Dermis microvascular lymphatic vessel endothelial cell (primary cell): ENCODE data around the gene RAB44. TPM values are rescaled to one million over a fixed set of nuclear protein-coding genes. Genes with fewer than 3 reads are reported as not detected.

Experiments
- DNase-seq, 2 donors: peaks; one replicate each; pipeline versions ENCODE4 v3.0.0 to v3.0.0-alpha.2; 2010; ENCODE audit warnings: low read depth in 2 of 2
- total RNA-seq: library from RNA; depleted of rRNA; stranded (reverse); fragments of >200 nt; gene quantifications from 2 replicates; pipeline ENCODE4 v1.2.1, GENCODE V29; 2014

The RAB44 gene
- total RNA-seq, 1 donor from 2014 or later, result under 0.01 TPM

DNA sequence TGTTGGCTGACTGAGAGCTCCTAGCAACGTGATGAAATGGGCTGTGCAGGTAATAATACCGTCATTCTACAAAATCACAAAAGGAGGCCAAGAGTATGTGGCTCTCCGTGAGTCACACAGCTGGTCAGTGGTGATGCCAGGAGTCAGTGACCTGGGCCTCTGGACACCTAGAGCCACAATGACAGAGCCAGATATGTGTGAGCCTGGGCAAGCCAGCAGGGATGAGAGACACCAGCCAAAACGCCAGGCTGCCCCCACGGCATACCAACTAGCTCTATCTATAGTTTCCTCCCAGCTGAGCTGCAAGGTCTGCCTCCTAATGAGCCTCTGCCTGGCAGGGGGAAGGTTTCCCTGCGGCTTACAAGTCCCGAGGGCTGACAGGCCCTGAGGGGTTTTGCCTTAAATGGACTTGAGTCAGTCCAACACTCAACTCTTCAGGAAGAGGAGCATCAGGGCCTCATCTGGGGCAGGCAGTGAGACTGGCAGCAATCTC, 71.6 kb downstream of the RAB44 start:
- no peak for DNase-seq

- DNase-seq, result peak in 1 of 2 donors; percentile 55
These were observed 72.3 kb downstream of the RAB44 start for GRCh38 chr6:36769676-36770499.

- DNase-seq, result no peak
These were observed 73.5 kb downstream of the RAB44 start for GRCh38 chr6:36771145-36771544.

DNA sequence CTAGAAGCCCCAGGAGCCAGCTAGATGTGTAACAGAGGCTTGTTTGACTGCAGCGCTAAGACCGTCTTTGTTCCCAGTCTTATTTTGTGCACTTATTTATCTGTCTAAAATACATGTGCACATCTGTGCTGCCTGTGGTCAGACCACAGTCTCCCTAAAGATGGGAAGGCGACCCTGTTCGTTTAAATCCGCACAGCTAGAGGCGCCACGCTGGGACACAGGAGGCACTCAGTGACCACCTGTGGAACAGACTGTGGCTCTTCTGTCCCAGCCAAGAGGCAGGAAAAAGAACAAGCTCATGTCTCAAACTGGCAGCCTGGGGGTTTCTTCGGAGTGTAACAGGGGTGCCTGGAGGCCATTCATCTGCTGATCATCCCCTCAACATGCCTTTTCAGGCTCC, 74.8 kb downstream of the RAB44 start:
- no peak for DNase-seq

DNA sequence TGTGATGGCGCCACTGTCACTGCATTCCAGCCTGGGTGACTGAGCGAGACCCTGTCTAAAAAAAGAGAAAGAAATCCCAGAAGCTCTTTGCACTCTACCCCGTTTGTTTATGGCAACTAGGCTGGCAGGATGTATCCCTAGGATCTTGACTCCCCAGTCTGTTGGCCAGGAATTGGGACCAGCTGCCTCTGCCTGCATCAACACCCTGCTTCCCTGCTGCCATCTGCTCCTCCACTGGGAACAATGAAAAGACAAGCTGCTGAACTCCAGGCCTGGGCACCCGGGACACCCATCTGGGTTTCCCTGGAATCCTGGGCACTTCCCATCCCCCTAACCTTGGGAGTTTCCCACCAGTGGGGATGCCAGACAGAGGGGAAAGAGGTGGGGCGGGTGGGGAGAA, 76.7 kb downstream of the RAB44 start:
- DNase-seq, result no peak

DNA sequence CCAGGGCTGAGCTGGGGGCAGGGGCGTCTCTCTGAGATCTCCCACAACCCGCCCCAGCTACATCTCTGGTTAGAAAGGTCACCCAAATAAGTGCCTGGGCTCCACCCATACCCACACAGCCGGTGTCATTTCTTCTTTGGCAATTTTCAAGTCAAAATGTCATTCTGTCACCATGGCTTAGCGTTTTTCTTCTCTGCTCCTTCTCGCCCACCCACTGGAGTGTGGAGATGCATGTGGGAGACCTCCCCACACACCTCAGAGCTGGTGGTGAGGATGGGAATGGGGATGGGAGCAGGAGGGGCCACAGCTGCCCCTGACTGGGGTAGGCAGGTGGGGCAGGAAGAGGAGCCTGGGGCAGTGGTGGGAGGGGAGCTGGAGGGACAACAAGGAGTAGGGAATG, 78.5 kb downstream of the RAB44 start:
- DNase-seq, result no peak

- DNase-seq, result no peak
These were observed 80.2 kb downstream of the RAB44 start for GRCh38 chr6:36777801-36778200.

GRCh38 chr6:36779227-36779626, 81.6 kb downstream of the RAB44 start:
- DNase-seq, result no peak

- no peak for DNase-seq
These were observed 83.0 kb downstream of the RAB44 start for GRCh38 chr6:36780442-36781177.

DNA sequence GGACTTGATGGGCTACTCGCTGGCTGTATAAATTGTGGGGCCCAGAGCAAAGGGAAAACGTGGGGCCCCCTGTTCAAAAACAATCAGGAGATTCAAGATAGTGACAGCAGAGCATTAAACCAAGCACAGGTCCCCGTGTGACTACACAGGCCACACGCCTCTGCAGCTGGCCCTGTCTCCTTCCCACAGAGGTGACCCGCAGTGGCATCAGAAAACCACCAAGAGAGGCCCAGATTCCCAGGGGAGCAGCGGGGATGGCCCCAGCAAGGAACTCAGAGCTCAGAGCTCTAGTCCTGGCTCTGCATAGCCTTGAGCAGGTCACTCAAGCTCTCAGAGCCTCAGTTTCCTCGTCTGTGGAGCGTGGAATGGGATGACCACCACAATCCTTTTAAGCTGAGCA, 84.0 kb downstream of the RAB44 start:
- no peak for DNase-seq

Other genes with a start within 250 kb of the RAB44 start
- gene STK38, start 150.3 kb upstream of the RAB44 start, total RNA-seq, result 10.5 and 11.4 TPM in 2 replicates
- gene SRSF3, start 103.5 kb upstream of the RAB44 start, total RNA-seq, result 227 and 298 TPM in 2 replicates
- 116 and 156 TPM in 2 replicates for gene CDKN1A, start 19.1 kb upstream of the RAB44 start, total RNA-seq
- 5.0 and 6.7 TPM in 2 replicates for gene CPNE5, start 141.6 kb downstream of the RAB44 start, total RNA-seq
- gene PPIL1, start 177.0 kb downstream of the RAB44 start, total RNA-seq, result 20.9 and 22.2 TPM in 2 replicates
- 18.7 and 21.4 TPM in 2 replicates for gene C6orf89, start 188.1 kb downstream of the RAB44 start, total RNA-seq